Motor neuron (in vitro differentiated cells): ENCODE results near the gene CORO1C. TPM values are rescaled to one million over a fixed set of nuclear protein-coding genes. Genes with fewer than 3 reads are reported as not detected.
"Not testable (repeated sequence)": the region's sequence is repeated elsewhere in the genome, so short reads cannot be mapped to it uniquely, and the experiment has no call there.

Experiments used
- ATAC-seq, 8 experiments: fragments of 200-7000 bp; cut with Tn5 transposase; replicated peaks in 6 of 8; 2 replicates each; pipeline ENCODE4 v1.8.0; 2021; ENCODE audit warnings: mild to moderate bottlenecking in 8 of 8, moderate library complexity in 8 of 8
- H3K27ac ChIP-seq, 2 donors: fragments of 250-450 bp; sonication (Bioruptor Pico); 2 replicates each; pipeline ENCODE4 v1.9.0; 2021; ENCODE audit warnings: antibody characterized with exemption in 2 of 2, mild to moderate bottlenecking in 2 of 2, moderate library complexity in 1 of 2
- H3K4me1 ChIP-seq, 2 donors: fragments of 250-450 bp; sonication (Bioruptor Pico); replicated peaks in 1 of 2; 2 replicates each; pipeline ENCODE4 v1.6.1; 2021; ENCODE audit warnings: antibody characterized with exemption in 2 of 2, mild to moderate bottlenecking in 2 of 2, moderate library complexity in 1 of 2
- H3K4me3 ChIP-seq, 5 donors: fragments of 250-450 bp; sonication (Bioruptor Pico); 2 replicates each; pipeline ENCODE4 v1.9.0; 2021; ENCODE audit warnings: antibody characterized with exemption in 5 of 5, mild to moderate bottlenecking in 5 of 5, moderate library complexity in 4 of 5
- WGBS, 10 experiments: fragments of 450-650 bp; shearing (Covaris generic); methylation state at CpG; one replicate each; pipeline ENCODE4 v1.0.0; 2022; 5-methylcytosine and 5-hydroxymethylcytosine counted together
- in situ Hi-C, 9 experiments: fragments of 400-800 bp; cut with MboI; loops; one replicate each; pipeline ENCODE4 v1.15.0; 2021; ENCODE audit warnings: low sequenced_read_pairs in 9 of 9, low pct_unique_long_range_greater_than_20kb in 2 of 9; ENCODE audit not compliant: unreplicated experiment in 9 of 9
- total RNA-seq, 8 experiments: library from RNA; unstranded; fragments of 300-600 nt; gene quantifications; 2 replicates each; pipeline versions ENCODE4 v1.2.3 to v1.2.4, GENCODE V29; 2022

The CORO1C gene
- total RNA-seq, 8 experiments from 2014 or later: 35.4 to 75.1 (median 50.2) TPM

- H3K27ac ChIP-seq: no peak overlapping the region
- 0 to 80% (median 18%) methylated on average over 1 to 4 of the region's 4 CpGs; no CpG with 5 or more reads in 2 of the 10 experiments for WGBS, 10 experiments
- peak in 3 of 8 experiments; percentile 47 to 67 (median 57) for ATAC-seq
Measured at GRCh38 chr12:108750526-108750925, 19.2 kb upstream of the CORO1C start.

GRCh38 chr12:108747563-108747962 is 16.2 kb upstream of the CORO1C start:
- H3K4me3 ChIP-seq: no peak overlapping the region
- no peak for ATAC-seq
- peaks cover 4 to 7% of the 10 kb centered on the region in 2 donors for H3K4me1 ChIP-seq
- in situ Hi-C loops: no loop called here
- no peak overlapping the region for H3K27ac ChIP-seq
- WGBS, 10 experiments: 27 to 100% (median 88%) methylated on average over 1 to 3 of the region's 3 CpGs; no CpG with 5 or more reads in 2 of the 10 experiments

More at GRCh38 chr12:108750526-108750925, 19.2 kb upstream of the CORO1C start:
- no peak overlapping the region for H3K4me3 ChIP-seq
- in situ Hi-C loops: no loop called here
- peaks cover 4 to 7% of the 10 kb centered on the region in 2 donors for H3K4me1 ChIP-seq

- ATAC-seq: no peak
- H3K4me1 ChIP-seq: peaks cover 0 to 5% of the 10 kb centered on the region in 2 donors
- in situ Hi-C loops: no loop called here
- no peak overlapping the region for H3K4me3 ChIP-seq
- H3K27ac ChIP-seq: no peak overlapping the region
- WGBS, 10 experiments: 10 to 100% (median 87%) methylated on average over 1 to 4 of the region's 5 CpGs; no CpG with 5 or more reads in 5 of the 10 experiments
Measured at GRCh38 chr12:108745641-108746040, 14.3 kb upstream of the CORO1C start.

- in situ Hi-C loops: no loop called here
- no peaks in the 10 kb centered on the region for H3K4me1 ChIP-seq
- no peak for ATAC-seq
- no peak overlapping the region for H3K27ac ChIP-seq
- 23 to 81% (median 66%) methylated on average over 2 to 5 of the region's 5 CpGs; no CpG with 5 or more reads in 1 of the 10 experiments for WGBS, 10 experiments
- no peak overlapping the region for H3K4me3 ChIP-seq
Measured at GRCh38 chr12:108744021-108744897, 12.9 kb upstream of the CORO1C start.

- ATAC-seq: no peak
- in situ Hi-C loops: no loop called here
- H3K27ac ChIP-seq: no peak overlapping the region
Measured at GRCh38 chr12:108738170-108738569, 6.9 kb upstream of the CORO1C start.

GRCh38 chr12:108735855-108736254 is 4.5 kb upstream of the CORO1C start:
- WGBS, 10 experiments: 80 to 100% (median 96%) methylated on average over 1 to 3 of the region's 3 CpGs; no CpG with 5 or more reads in 2 of the 10 experiments
- no peaks in the 10 kb centered on the region for H3K4me1 ChIP-seq
- in situ Hi-C loops: no loop called here
- no peak overlapping the region for H3K4me3 ChIP-seq
- ATAC-seq: no peak
- no peak overlapping the region for H3K27ac ChIP-seq

More at GRCh38 chr12:108738170-108738569, 6.9 kb upstream of the CORO1C start:
- no peaks in the 10 kb centered on the region for H3K4me1 ChIP-seq
- H3K4me3 ChIP-seq: no peak overlapping the region
- WGBS, 10 experiments: 50 to 100% (median 83%) methylated on average over 1 to 2 of the region's 2 CpGs; no CpG with 5 or more reads in 2 of the 10 experiments

- H3K4me3 ChIP-seq: no peak overlapping the region
- no peaks in the 10 kb centered on the region for H3K4me1 ChIP-seq
- peak in 3 of 8 experiments; percentile 3 to 12 (median 10) for ATAC-seq
- in situ Hi-C loops: no loop called here
- 17 to 80% (median 57%) methylated on average over 1 to 6 of the region's 9 CpGs; no CpG with 5 or more reads in 2 of the 10 experiments for whole genome bisulfite sequencing, 10 experiments
- H3K27ac ChIP-seq: no peak overlapping the region
Measured at GRCh38 chr12:108734200-108734906, 3.0 kb upstream of the CORO1C start.

- in situ Hi-C loops, H3K4me3 ChIP-seq, H3K27ac ChIP-seq, ATAC-seq: not testable (repeated sequence)
- H3K4me1 ChIP-seq: peaks cover 0 to 11% of the 10 kb centered on the region in 2 donors
- 88 to 100% (median 100%) methylated on average over 1 to 5 of the region's 6 CpGs; no CpG with 5 or more reads in 5 of the 10 experiments for WGBS, 10 experiments
Measured at GRCh38 chr12:108733230-108733531, 1.9 kb upstream of the CORO1C start.

- ATAC-seq: no peak
- WGBS, 10 experiments: 46 to 93% (median 79%) methylated on average over 4 to 12 of the region's 13 CpGs
- in situ Hi-C loops: no loop called here
- Histone ChIP-seq H3K4me3 (peak overlapping the region in 3 of 5 donors; percentile 71 to 78 (median 73)), H3K27ac (peak overlapping the region; percentile 45 to 59), H3K4me1 (peaks cover 0 to 11% of the 10 kb centered on the region in 2 donors)
Measured at GRCh38 chr12:108732489-108733229, 1.3 kb upstream of the CORO1C start.

GRCh38 chr12:108731866-108732461 is 646 bp upstream of the CORO1C start:
- H3K27ac ChIP-seq: peak overlapping the region; percentile 88 to 93
- in situ Hi-C loops: no loop called here
- peak overlapping the region; percentile 61 to 78 (median 73) for H3K4me3 ChIP-seq
- ATAC-seq: peak; percentile 50 to 73 (median 64)
- peaks cover 0 to 11% of the 10 kb centered on the region in 2 donors for H3K4me1 ChIP-seq
- 40 to 83% (median 40%) methylated on average over 1 of the region's 34 CpGs; no CpG with 5 or more reads in 7 of the 10 experiments for WGBS, 10 experiments

- in situ Hi-C loops: no loop called here
- peak; percentile 11 to 54 (median 42) for ATAC-seq
- WGBS, 10 experiments: 0% methylated on average over 1 to 10 of the region's 45 CpGs; no CpG with 5 or more reads in 8 of the 10 experiments
- H3K27ac ChIP-seq: peak overlapping the region; percentile 88 to 93
- H3K4me1 ChIP-seq: peaks cover 0 to 11% of the 10 kb centered on the region in 2 donors
- peak overlapping the region; percentile 61 to 78 (median 73) for H3K4me3 ChIP-seq
Measured at GRCh38 chr12:108730365-108731104, 783 bp downstream of the CORO1C start.
